H1 (cell line): ENCODE data around the gene KRTAP5-6. TPM values are rescaled to one million over a fixed set of nuclear protein-coding genes. Genes with fewer than 3 reads are reported as not detected.

Experiments
- ASH2L ChIP-seq: fragments of 200-600, 300-600 bp; sonication (generic); IDR thresholded peaks from one replicate; pipeline ENCODE4 v1.7.1; 2017; ENCODE audit warnings: low read length
- NRF1 ChIP-seq: IDR thresholded peaks from 2 replicates; pipeline ENCODE4 v1.6.1; 2011; ENCODE audit warnings: mild to moderate bottlenecking, low read depth, low read length, improper control_type of control experiment
- SIRT6 ChIP-seq: IDR thresholded peaks from one replicate; pipeline ENCODE4 v1.7.1; 2012; ENCODE audit warnings: low read length, inconsistent platforms
- polyA plus RNA-seq, 7 experiments: library from polyadenylated mRNA; depleted of rRNA in 3 of 7; stranded (reverse) in 5 of 7; unstranded in 2 of 7; fragments of >200 nt in 5 of 7; fragments of 200-250 nt in 2 of 7; gene quantifications; 1 replicate in 5 of 7; 2 replicates in 1 of 7; 4 replicates in 1 of 7; pipeline versions ENCODE4 v1.2.1 to v1.2.3, GENCODE V29; 2011 to 2013; ENCODE audit warnings: missing spikeins in 2 of 7, mixed read lengths in 2 of 7
- total RNA-seq: library from RNA; stranded (reverse); fragmentation: NEBNext Ultra II Directional; extraction: Animal tissue kit (Norgen Biotek cat#: 25700); gene quantifications from 2 replicates; pipeline ENCODE4 v1.2.1, GENCODE V29; 2021

Gene KRTAP5-6
- total and polyA plus RNA-seq, 2 of the 8 experiments (the other 6 are each of a cell fraction or from before 2014, with no cell fraction given): not detected

GRCh38 chr11:1699771-1700170 lies 2.8 kb downstream of the KRTAP5-6 start (continued):
- TF ChIP-seq NRF1: no peak
- no peak for TF ChIP-seq ASH2L
- TF ChIP-seq SIRT6: no peak
